CD4-positive, alpha-beta T cell (primary cell): Measurements from ENCODE around the gene ATG7. TPM values are rescaled to one million over a fixed set of nuclear protein-coding genes. Genes with fewer than 3 reads are reported as not detected.
"Not testable (repeated sequence)": the region's sequence is repeated elsewhere in the genome, so short reads cannot be mapped to it uniquely, and the experiment has no call there.

Experiments used
- ATAC-seq: fragments of 200-7000 bp; cut with Tn5 transposase; one replicate; pipeline ENCODE4 v1.10.0; 2022; ENCODE audit warnings: mild to moderate bottlenecking; ENCODE audit not compliant: poor library complexity
- CTCF ChIA-PET: fragments of 350-600 bp; sonication (Branson Sonifier 250); formaldehyde crosslinking; loops from one replicate; lab custom pipeline; 2021; ENCODE audit warnings: antibody characterized with exemption, inconsistent platforms; lab: Charles Lee
- POLR2A ChIA-PET: fragments of 350-600 bp; sonication (Branson Sonifier 250); formaldehyde crosslinking; loops from one replicate; lab custom pipeline; 2021; ENCODE audit warnings: antibody characterized with exemption, inconsistent platforms; lab: Charles Lee
- DNase-seq, 14 experiments: peaks; one replicate each; pipeline ENCODE4 v3.0.0-alpha.2; 2013 to 2020; ENCODE audit warnings: mixed read lengths in 2 of 14
- H3K27ac ChIP-seq, 2 donors: one replicate each; pipeline versions ENCODE4 v1.5.1 to v1.7.0; 2013; ENCODE audit warnings: low read length in 2 of 2, low read depth in 1 of 2, mild to moderate bottlenecking in 1 of 2
- H3K27me3 ChIP-seq, 2 experiments: 1 replicate in 1 of 2; 2 replicates in 1 of 2; pipeline versions ENCODE4 v1.6.1 to v1.7.0; 2013; ENCODE audit warnings: low read length in 2 of 2, control low read depth in 1 of 2, mild to moderate bottlenecking in 1 of 2, moderate library complexity in 1 of 2; ENCODE audit not compliant: insufficient read depth in 2 of 2, control insufficient read depth in 1 of 2
- H3K36me3 ChIP-seq: one replicate; pipeline ENCODE4 v1.6.1; 2013; ENCODE audit warnings: low read length, control low read depth; ENCODE audit not compliant: insufficient read depth
- H3K4me1 ChIP-seq: one replicate; pipeline ENCODE4 v1.6.1; 2013; ENCODE audit warnings: low read length, control low read depth; ENCODE audit not compliant: insufficient read depth
- H3K4me3 ChIP-seq: one replicate; pipeline ENCODE4 v1.5.1; 2013; ENCODE audit warnings: mild to moderate bottlenecking, low read length, moderate library complexity
- H3K9me3 ChIP-seq, 2 experiments: 1 replicate in 1 of 2; 2 replicates in 1 of 2; pipeline versions ENCODE4 v1.6.1 to v1.7.0; 2013; ENCODE audit warnings: low read length in 2 of 2, mild to moderate bottlenecking in 2 of 2, control low read depth in 1 of 2, moderate library complexity in 1 of 2; ENCODE audit not compliant: control insufficient read depth in 1 of 2, insufficient read depth in 1 of 2
- H3K27ac Mint-ChIP-seq: one replicate; pipeline ENCODE4 v1.8.0; 2020; ENCODE audit warnings: mixed read lengths
- H3K27me3 Mint-ChIP-seq: one replicate; pipeline ENCODE4 v1.8.0; 2021; ENCODE audit warnings: mixed read lengths
- H3K36me3 Mint-ChIP-seq: one replicate; pipeline ENCODE4 v1.8.0; 2021; ENCODE audit warnings: low read depth, mixed read lengths
- H3K4me1 Mint-ChIP-seq: one replicate; pipeline ENCODE4 v1.8.0; 2021; ENCODE audit warnings: low read depth, mixed read lengths
- H3K4me3 Mint-ChIP-seq: one replicate; pipeline ENCODE4 v1.8.0; 2020; ENCODE audit warnings: mild to moderate bottlenecking, mixed read lengths
- H3K9me3 Mint-ChIP-seq: one replicate; pipeline ENCODE4 v1.8.0; 2020; ENCODE audit warnings: mixed read lengths
- CTCF ChIP-seq: fragments of 200-600 bp; IDR thresholded peaks from one replicate; pipeline ENCODE4 v1.8.0; 2022; ENCODE audit warnings: antibody characterized with exemption, mild to moderate bottlenecking
- intact Hi-C, 2 experiments: fragments of 100-400 bp; cut with DNase I in 1 of 2; cut with micrococcal nuclease in 1 of 2; formaldehyde crosslinking; loops; one replicate each; pipeline versions ENCODE4 v1.15.1 to v1.9.0; 2023 to 2025; cut with DNase I, micrococcal nuclease
- total RNA-seq, 174 experiments: library from RNA in 2 of 174; stranded (reverse) in 2 of 174; gene quantifications; one replicate each; pipeline ENCODE4 v1.2.3 and lab custom pipeline; 2021 to 2026

Gene ATG7
- total RNA-seq, 2 experiments from 2014 or later, result 21.4 to 25.7 TPM

GRCh38 chr3:11254876-11255275, 17.3 kb upstream of the ATG7 start:
- no peaks in the 10 kb centered on the region for H3K9me3 Mint-ChIP-seq
- Histone ChIP-seq H3K4me1 (peaks cover 10% of the 10 kb centered on the region), H3K27me3 (no peaks in the 10 kb centered on the region), H3K36me3 (no peaks in the 10 kb centered on the region), H3K9me3 (no peaks in the 10 kb centered on the region), H3K27ac (no peak overlapping the region), H3K4me3 (no peak overlapping the region)
- no peak overlapping the region for H3K4me3 Mint-ChIP-seq
- ChIA-PET POLR2A (no interaction called here), CTCF (no interaction called here)
- intact Hi-C loops, result no loop called here
- H3K4me1 Mint-ChIP-seq, result peaks cover 14% of the 10 kb centered on the region
- no peaks in the 10 kb centered on the region for H3K36me3 Mint-ChIP-seq
- H3K27ac Mint-ChIP-seq, result no peak overlapping the region
- no peak for DNase-seq
- no peak for ATAC-seq
- H3K27me3 Mint-ChIP-seq, result peaks cover 13% of the 10 kb centered on the region
- TF ChIP-seq CTCF, result no peak

GRCh38 chr3:11255537-11255936, 16.7 kb upstream of the ATG7 start:
- H3K36me3 ChIP-seq, H3K9me3 Mint-ChIP-seq, H3K27ac Mint-ChIP-seq, H3K4me3 ChIP-seq, H3K36me3 Mint-ChIP-seq, POLR2A ChIA-PET, intact Hi-C loops, H3K27me3 ChIP-seq, H3K9me3 ChIP-seq, CTCF ChIA-PET, H3K4me3 Mint-ChIP-seq, H3K27ac ChIP-seq, DNase-seq, ATAC-seq: not testable (repeated sequence)
- H3K4me1 ChIP-seq, result peaks cover 10% of the 10 kb centered on the region
- peaks cover 13% of the 10 kb centered on the region for H3K27me3 Mint-ChIP-seq
- peaks cover 14% of the 10 kb centered on the region for H3K4me1 Mint-ChIP-seq

GRCh38 chr3:11258958-11259357, 13.2 kb upstream of the ATG7 start:
- no peak overlapping the region for H3K27ac ChIP-seq
- Mint-ChIP-seq H3K4me1 (no peaks in the 10 kb centered on the region), H3K4me3 (no peak overlapping the region), H3K9me3 (no peaks in the 10 kb centered on the region), H3K36me3 (no peaks in the 10 kb centered on the region), H3K27ac (no peak overlapping the region), H3K27me3 (peaks cover 21% of the 10 kb centered on the region)
- intact Hi-C loops, result no loop called here
- no peaks in the 10 kb centered on the region for H3K36me3 ChIP-seq
- H3K27me3 ChIP-seq, result no peaks in the 10 kb centered on the region
- no peak overlapping the region for H3K4me3 ChIP-seq
- POLR2A ChIA-PET, result no interaction called here
- CTCF ChIA-PET, result no interaction called here
- DNase-seq (no peak), ATAC-seq (no peak)
- TF ChIP-seq CTCF, result no peak
- no peaks in the 10 kb centered on the region for H3K4me1 ChIP-seq
- H3K9me3 ChIP-seq, result no peaks in the 10 kb centered on the region

GRCh38 chr3:11260460-11260859, 11.7 kb upstream of the ATG7 start:
- Histone ChIP-seq H3K27me3 (no peaks in the 10 kb centered on the region), H3K9me3 (no peaks in the 10 kb centered on the region), H3K4me1 (no peaks in the 10 kb centered on the region), H3K27ac (no peak overlapping the region), H3K4me3 (no peak overlapping the region), H3K36me3 (no peaks in the 10 kb centered on the region)
- Mint-ChIP-seq H3K36me3 (no peaks in the 10 kb centered on the region), H3K27ac (no peak overlapping the region), H3K4me1 (no peaks in the 10 kb centered on the region), H3K9me3 (no peaks in the 10 kb centered on the region), H3K4me3 (no peak overlapping the region), H3K27me3 (peaks cover 19% of the 10 kb centered on the region)
- no peak for TF ChIP-seq CTCF
- ATAC-seq (no peak), DNase-seq (no peak)
- intact Hi-C loops, result no loop called here
- POLR2A ChIA-PET, result interaction anchor here (1.1 kb wide), 1 partner anchor 12 kb away, joined by 5 read pairs; the partner anchor contains the start of gene ATG7
- CTCF ChIA-PET, result interaction anchor here (1.0 kb wide), 1 partner anchor 75 kb away, joined by 3 read pairs; no protein-coding TSS in a partner anchor
